IPS-20b (cell line): ENCODE results near the gene POP7.

Experiments
- H3K27ac ChIP-seq: one replicate; pipeline ENCODE4 v1.5.1; 2013; ENCODE audit warnings: low read length
- H3K27me3 ChIP-seq: 2 replicates; pipeline ENCODE4 v1.6.1; 2013; ENCODE audit warnings: mild to moderate bottlenecking, low read length, inconsistent platforms; ENCODE audit not compliant: insufficient read depth
- H3K36me3 ChIP-seq: 2 replicates; pipeline ENCODE4 v1.6.1; 2013; ENCODE audit warnings: low read depth, mild to moderate bottlenecking, inconsistent platforms, low read length, moderate library complexity; ENCODE audit not compliant: insufficient read depth
- H3K4me1 ChIP-seq: 2 replicates; pipeline ENCODE4 v1.6.1; 2013; ENCODE audit warnings: mild to moderate bottlenecking, control low read depth, inconsistent platforms, low read length, moderate library complexity; ENCODE audit not compliant: insufficient read depth
- H3K4me3 ChIP-seq: 2 replicates; pipeline ENCODE4 v1.5.1; 2013; ENCODE audit warnings: mild to moderate bottlenecking, low read length, inconsistent platforms
- H3K9ac ChIP-seq: 2 replicates; pipeline ENCODE4 v1.6.1; 2013; ENCODE audit warnings: low read depth, mild to moderate bottlenecking, inconsistent platforms, low read length, moderate library complexity
- H3K9me3 ChIP-seq: 2 replicates; pipeline ENCODE4 v1.6.1; 2013; ENCODE audit warnings: mild to moderate bottlenecking, low read depth, low read length, inconsistent platforms; ENCODE audit not compliant: insufficient read depth

POP7 gene

DNA sequence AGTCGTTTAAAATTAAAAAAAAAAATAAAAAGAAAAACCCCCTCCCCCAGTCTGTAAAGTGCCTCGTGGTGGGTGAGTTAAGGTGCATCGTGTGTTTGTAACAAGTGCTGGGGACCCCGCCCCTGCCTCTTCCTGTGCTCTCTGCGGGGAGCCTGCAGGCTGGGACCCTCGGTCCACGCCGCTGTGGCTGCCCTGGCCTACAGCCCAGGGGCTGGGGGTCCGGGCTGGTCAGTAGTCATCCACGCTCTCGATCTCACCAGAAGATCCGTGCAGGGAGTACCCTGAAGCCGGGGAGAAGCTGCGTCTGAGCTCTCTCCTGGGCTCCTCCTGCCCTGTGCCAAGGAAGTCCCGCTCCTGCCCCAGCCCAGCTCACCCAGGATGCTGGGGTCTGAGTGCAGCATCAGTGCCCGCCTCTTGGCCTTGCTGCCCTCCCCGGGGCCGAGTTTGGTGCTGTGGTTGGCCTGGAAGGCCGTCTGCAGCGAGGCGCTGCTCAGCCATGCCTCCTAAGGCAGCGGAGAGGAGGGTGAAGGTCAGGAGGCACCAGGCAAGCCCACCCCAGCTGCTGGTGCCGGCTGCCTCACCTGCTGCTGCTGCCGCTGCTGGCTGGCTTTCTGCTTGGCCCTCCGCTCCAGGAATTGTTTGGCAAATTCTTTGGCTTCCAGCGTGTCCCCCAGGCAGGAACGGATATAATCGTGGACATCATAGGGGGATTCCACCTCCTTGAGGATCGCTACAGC is 24.3 kb upstream of the POP7 start:
- Histone ChIP-seq H3K9me3 (no peaks in the 10 kb centered on the region), H3K4me1 (no peaks in the 10 kb centered on the region), H3K27ac (no peak overlapping the region)

DNA sequence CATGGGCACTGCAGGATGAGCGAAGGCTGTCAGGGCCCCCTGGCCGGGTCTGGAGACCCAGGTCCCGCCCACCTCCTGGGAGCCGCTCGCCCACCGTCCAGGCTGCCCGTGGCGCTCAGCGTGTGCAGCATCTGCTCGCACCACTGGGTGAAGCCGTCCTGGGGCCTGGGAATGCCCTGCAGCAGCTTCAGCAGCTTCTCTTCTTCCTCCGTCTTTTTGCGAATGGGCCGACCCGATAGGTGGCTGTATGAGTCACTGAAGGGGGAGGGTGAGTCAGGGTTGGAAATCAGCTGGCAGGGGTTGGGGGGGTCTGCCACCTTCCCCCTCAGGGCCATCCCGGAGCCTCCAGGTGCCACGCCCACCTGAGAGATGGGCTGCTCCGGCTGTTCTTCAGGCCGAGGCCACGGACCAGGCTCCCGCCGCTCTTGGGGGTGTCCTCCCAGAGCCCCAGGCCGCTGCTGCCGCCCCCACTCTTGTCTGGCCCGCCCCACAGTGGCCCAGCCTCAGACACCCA is 23.6 kb upstream of the POP7 start:
- no peak overlapping the region for H3K27ac ChIP-seq

More for the DNA sequence above, 24.3 kb upstream of the POP7 start:
- no peak overlapping the region for H3K4me3 ChIP-seq
- H3K27me3 ChIP-seq, result no peaks in the 10 kb centered on the region
- no peak overlapping the region for H3K9ac ChIP-seq
- H3K36me3 ChIP-seq, result peaks cover 97% of the 10 kb centered on the region

DNA sequence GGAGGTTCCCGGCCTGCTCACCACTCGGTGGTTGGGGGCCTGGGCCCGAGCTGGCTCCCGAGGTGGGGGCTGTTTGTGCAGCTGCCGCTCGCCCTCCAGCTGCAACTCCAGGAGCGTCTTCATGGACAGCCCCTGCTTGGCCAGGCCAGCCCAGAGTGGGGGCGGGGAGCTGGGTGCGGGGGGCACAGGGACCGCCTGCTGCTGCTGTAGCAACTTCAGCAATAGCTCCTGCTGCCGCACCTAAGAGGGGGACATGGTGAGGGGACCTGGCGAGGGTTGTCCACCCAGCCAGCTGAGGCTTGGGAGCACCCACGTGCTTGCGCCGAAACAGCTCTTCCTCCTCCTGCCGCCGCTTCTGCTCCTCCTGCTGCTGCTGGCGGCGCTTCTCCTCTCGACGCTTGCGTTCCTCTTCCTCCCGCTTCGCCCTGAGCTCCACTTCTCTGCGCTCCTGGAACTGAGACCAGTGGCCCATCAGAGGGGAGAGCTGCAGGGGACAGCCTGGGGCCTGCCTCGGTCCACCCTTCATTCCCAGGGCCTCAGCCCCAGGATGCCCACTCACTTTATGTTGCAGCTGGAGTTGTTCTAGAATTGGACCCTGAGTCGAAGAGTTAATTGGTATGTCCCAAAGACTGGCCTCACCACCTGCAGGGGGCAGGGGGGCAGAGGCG is 22.8 kb upstream of the POP7 start:
- H3K9ac ChIP-seq, result no peak overlapping the region
- no peak overlapping the region for H3K4me3 ChIP-seq
- no peaks in the 10 kb centered on the region for H3K27me3 ChIP-seq
- no peak overlapping the region for H3K27ac ChIP-seq
- no peaks in the 10 kb centered on the region for H3K9me3 ChIP-seq
- H3K36me3 ChIP-seq, result peaks cover 96% of the 10 kb centered on the region
- H3K4me1 ChIP-seq, result no peaks in the 10 kb centered on the region

More for the DNA sequence above, 23.6 kb upstream of the POP7 start:
- no peaks in the 10 kb centered on the region for H3K27me3 ChIP-seq
- H3K9ac ChIP-seq, result no peak overlapping the region
- no peak overlapping the region for H3K4me3 ChIP-seq
- no peaks in the 10 kb centered on the region for H3K4me1 ChIP-seq
- H3K36me3 ChIP-seq, result peaks cover 97% of the 10 kb centered on the region
- H3K9me3 ChIP-seq, result no peaks in the 10 kb centered on the region

DNA sequence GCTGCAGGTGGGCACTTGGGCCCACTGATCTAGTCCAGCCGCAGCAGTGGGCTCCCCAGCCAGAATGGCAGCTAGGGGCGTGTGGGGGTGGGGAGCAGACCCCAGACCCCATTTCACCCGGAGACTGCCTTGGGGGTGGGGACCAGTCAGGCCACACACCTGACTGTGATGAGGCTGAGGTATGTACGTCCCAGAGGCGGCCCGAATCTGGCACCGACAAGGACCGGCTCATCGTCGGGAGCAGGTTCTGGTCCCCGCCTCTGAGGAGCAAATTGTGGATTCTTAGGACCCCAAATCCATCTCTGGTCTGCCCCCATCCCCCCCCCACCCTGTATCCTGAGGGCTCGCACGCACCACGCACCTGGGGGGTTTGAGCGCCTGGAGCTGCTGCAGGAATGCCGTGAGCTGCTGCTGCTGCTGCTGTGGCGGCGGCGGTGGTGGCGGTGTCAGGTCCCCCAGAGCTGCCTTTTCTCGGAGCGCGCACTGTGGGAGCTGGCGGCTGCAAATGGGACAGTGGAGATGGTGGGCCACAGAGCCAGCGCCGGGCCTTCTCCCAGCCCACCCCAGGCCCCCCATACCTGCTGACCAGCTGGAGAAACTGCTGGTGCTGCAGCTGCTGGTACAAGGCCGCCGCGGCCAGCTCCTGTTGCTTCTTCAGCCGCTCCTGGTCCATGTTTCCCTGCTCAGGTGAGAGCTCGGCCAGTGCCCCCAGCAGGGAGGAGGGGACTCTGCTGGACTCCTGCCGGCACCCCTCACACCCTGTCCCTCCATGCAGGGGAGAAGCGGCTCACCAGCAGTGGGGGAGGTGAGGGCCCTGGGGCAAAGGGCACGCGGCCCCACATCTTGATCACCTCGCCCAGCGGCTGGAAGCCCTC is 22.0 kb upstream of the POP7 start:
- Histone ChIP-seq H3K36me3 (peaks cover 98% of the 10 kb centered on the region), H3K4me1 (no peaks in the 10 kb centered on the region), H3K9ac (no peak overlapping the region), H3K4me3 (no peak overlapping the region), H3K27me3 (no peaks in the 10 kb centered on the region), H3K9me3 (no peaks in the 10 kb centered on the region), H3K27ac (no peak overlapping the region)

DNA sequence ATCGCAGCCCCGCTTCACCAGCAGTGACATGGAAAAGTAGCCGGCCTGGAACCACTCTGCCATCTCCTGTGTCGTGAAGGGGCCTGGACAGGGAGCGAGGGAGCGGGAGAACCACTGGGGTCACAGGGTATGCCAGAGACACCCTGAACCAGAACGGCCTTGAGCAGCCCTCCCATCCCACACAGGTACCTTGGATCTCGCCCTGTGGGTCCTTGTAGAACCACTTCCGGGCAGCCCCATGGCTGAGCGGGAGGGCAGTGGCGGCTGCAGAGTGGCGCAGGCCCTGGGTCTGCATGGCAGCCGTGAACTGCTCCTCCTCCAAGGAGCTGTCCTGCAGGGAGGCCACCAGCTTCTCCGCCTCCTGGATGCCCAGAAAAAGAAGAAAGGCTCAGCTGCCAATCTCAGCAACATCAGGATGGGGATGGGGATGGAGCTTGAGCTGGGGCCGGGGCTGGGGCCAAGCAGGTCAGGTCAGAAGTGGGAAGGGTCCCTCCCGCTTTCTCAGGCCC is 21.3 kb upstream of the POP7 start:
- peaks cover 98% of the 10 kb centered on the region for H3K36me3 ChIP-seq
- no peak overlapping the region for H3K27ac ChIP-seq
- no peaks in the 10 kb centered on the region for H3K9me3 ChIP-seq
- H3K9ac ChIP-seq, result no peak overlapping the region
- H3K27me3 ChIP-seq, result no peaks in the 10 kb centered on the region
- no peaks in the 10 kb centered on the region for H3K4me1 ChIP-seq
- no peak overlapping the region for H3K4me3 ChIP-seq

DNA sequence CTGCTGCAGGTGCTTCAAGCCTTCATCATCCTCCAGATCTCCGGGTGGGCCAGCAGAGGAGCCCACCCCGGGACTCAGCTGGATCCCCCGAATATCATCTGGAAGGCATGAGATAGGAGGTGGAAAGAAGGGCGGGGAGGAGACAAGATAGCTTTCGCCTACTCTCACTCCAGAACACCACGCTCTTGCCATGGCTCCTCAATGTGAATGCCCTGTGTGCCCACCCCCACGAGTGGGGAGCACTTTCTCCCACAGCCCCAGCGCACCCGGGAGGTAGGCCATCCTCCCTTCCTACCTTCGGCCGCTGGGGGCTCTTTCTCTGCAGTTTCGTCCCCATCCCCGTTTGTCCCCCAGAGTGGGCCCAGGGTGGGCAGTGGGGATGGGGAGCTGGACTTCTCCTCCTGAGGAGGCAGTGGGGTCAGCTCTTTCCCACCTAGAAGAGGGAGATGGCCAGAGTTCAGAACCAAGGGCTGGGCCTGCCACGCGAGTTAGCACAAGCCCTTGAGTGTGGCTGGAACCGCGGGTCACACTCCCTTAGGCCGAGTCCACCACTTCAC is 20.8 kb upstream of the POP7 start:
- no peaks in the 10 kb centered on the region for H3K4me1 ChIP-seq
- H3K27ac ChIP-seq, result no peak overlapping the region
- peaks cover 99% of the 10 kb centered on the region for H3K36me3 ChIP-seq

DNA sequence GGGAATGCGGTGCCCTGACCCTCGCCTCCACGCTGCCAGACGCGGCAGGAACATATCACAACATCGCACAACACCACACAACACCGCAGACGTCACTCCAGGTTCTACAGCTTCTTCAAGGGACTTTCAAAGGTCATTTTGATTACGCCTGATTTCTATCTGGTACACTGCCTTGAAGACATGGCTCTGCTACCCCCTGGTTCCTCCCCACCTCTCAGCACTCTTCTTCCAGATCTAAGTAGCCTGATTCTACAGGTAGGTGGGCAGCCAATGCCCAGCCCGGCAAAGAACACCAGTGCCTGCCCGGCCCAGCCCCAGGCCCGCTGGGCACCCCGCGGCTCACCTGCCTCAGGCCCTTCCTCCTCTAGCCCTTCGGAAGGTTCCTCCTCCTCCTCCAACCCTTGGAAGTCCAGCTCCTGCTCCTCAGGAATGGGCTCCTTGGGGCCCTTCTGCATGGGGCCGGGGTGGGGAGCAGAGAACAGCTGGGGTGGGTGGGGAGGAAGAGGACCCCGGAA is 20.2 kb upstream of the POP7 start:
- H3K4me3 ChIP-seq, result no peak overlapping the region
- H3K36me3 ChIP-seq, result peaks cover 96% of the 10 kb centered on the region
- no peak overlapping the region for H3K27ac ChIP-seq
- H3K27me3 ChIP-seq, result no peaks in the 10 kb centered on the region
- H3K4me1 ChIP-seq, result no peaks in the 10 kb centered on the region
- H3K9me3 ChIP-seq, result no peaks in the 10 kb centered on the region
- no peak overlapping the region for H3K9ac ChIP-seq

More for the DNA sequence above, 20.8 kb upstream of the POP7 start:
- Histone ChIP-seq H3K9ac (no peak overlapping the region), H3K27me3 (no peaks in the 10 kb centered on the region), H3K4me3 (no peak overlapping the region), H3K9me3 (no peaks in the 10 kb centered on the region)

DNA sequence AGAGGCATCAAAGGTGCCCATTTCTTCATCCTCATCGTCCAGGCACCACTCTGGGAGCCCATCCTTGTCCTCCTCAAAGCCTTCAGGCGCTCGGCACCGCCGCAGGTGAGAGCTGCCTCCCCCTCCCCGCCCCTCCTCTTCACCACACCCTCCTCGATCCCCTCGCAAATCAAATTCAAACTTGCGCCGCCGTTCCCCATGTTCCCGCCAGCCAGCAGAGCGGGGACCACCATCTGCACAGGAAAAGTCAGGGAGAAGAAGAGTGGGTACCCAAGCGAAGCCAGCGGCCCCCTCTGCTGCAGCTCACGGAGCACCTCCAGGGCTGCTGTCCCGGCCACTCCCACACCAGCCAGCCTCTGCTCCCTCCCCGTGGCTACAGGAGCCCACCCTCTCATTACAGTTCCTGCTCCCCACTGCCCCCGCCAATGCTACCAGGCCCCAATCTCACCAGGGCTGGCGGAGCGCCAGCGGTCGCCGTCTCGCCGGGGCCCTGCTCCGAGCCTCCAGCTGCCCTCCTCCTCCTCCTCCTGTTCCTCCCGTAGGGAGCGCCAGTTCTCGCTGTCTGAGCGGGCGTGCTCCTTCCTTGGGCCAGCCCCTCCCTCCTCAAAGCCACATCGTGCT is 19.6 kb upstream of the POP7 start:
- H3K9ac ChIP-seq, result no peak overlapping the region
- no peak overlapping the region for H3K4me3 ChIP-seq
- H3K4me1 ChIP-seq, result peaks cover 3% of the 10 kb centered on the region; the same call in 1 of the 2 replicates
- no peak overlapping the region for H3K27ac ChIP-seq
- peaks cover 95% of the 10 kb centered on the region for H3K36me3 ChIP-seq
- H3K9me3 ChIP-seq, result no peaks in the 10 kb centered on the region
- H3K27me3 ChIP-seq, result no peaks in the 10 kb centered on the region

DNA sequence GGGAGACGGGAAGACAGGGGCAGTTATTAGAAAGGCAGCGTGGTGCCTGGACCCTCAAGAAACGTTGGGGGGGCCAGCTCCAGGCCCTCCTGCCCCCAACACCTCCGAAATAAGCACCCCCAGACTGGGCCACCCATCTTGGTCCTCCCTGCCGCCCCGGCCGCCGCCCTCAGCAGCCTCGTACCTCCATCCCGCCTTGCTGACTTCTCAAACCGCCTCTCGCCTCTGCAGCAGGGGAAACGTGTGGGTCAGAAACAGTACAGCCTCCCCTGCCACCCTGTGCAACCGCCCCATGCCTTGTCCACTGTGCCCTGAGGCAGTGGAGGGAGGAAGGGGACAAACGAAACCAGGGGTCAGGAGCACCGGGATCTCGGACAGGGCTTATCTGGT is 19.1 kb upstream of the POP7 start:
- no peak overlapping the region for H3K27ac ChIP-seq
- no peak overlapping the region for H3K9ac ChIP-seq
- no peaks in the 10 kb centered on the region for H3K27me3 ChIP-seq
- H3K4me3 ChIP-seq, result no peak overlapping the region
- H3K9me3 ChIP-seq, result no peaks in the 10 kb centered on the region
- peaks cover 3% of the 10 kb centered on the region; the same call in 1 of the 2 replicates for H3K4me1 ChIP-seq
- H3K36me3 ChIP-seq, result peaks cover 90% of the 10 kb centered on the region

DNA sequence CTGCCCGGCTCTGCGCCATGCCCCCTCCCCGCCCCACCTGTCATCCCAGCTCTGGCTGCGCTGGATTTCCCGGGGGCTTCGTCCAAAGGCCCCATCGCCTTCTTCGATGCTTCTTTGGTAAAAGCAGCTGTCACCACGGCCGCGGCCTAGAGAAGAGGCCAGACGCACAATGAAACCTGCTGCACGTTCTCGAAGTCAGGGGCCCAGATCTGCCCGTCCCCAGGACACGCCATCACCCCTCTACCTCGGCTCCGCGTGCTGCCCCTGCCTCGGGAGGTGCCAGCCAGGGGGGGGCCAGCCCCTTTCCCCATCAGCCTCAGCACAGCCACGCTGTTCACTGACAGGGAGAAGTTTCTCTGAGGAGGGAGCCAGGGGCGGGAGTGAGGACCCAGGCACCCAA is 18.7 kb upstream of the POP7 start:
- peaks cover 86% of the 10 kb centered on the region for H3K36me3 ChIP-seq
- no peak overlapping the region for H3K4me3 ChIP-seq
- H3K27ac ChIP-seq, result no peak overlapping the region
- no peaks in the 10 kb centered on the region for H3K9me3 ChIP-seq
- H3K4me1 ChIP-seq, result peaks cover 5% of the 10 kb centered on the region
- no peaks in the 10 kb centered on the region for H3K27me3 ChIP-seq
- no peak overlapping the region for H3K9ac ChIP-seq
